HepG2 (cell line): ENCODE measurements around the gene AFG1L. TPM values are rescaled to one million over a fixed set of nuclear protein-coding genes. Genes with fewer than 3 reads are reported as not detected.

Source experiments
- E2F2 ChIP-seq: sonication (generic); formaldehyde crosslinking; IDR thresholded peaks from 2 replicates; pipeline ENCODE4 v1.4.0; 2020; ENCODE audit warnings: missing genetic modification reagents, borderline replicate concordance
- KAT7 ChIP-seq: IDR thresholded peaks from 2 replicates; pipeline ENCODE4 v1.6.1; 2018; ENCODE audit warnings: borderline replicate concordance, missing compliant biosample characterization
- MAF1 ChIP-seq: sonication (generic); formaldehyde crosslinking; IDR thresholded peaks from 2 replicates; pipeline ENCODE4 v1.5.0; 2020; ENCODE audit warnings: missing genetic modification reagents, borderline replicate concordance
- NR0B2 ChIP-seq: sonication (generic); formaldehyde crosslinking; IDR thresholded peaks from 2 replicates; pipeline ENCODE4 v1.4.0; 2020; ENCODE audit warnings: mild to moderate bottlenecking, missing genetic modification reagents
- RBAK ChIP-seq: sonication (generic); formaldehyde crosslinking; IDR thresholded peaks from 2 replicates; pipeline ENCODE4 v1.5.1; 2020; ENCODE audit warnings: mild to moderate bottlenecking, missing genetic modification reagents
- SATB2 ChIP-seq: sonication (generic); formaldehyde crosslinking; IDR thresholded peaks from 2 replicates; pipeline ENCODE4 v1.5.0; 2020; ENCODE audit warnings: missing genetic modification reagents
- SKI ChIP-seq: fragments of 450-650 bp; IDR thresholded peaks from one replicate; pipeline ENCODE4 v1.6.1; 2018; ENCODE audit warnings: mild to moderate bottlenecking; ENCODE audit not compliant: partially characterized antibody
- SOX13 ChIP-seq, 3 experiments: fragments of 450-650 bp in 1 of 3; sonication (generic) in 1 of 3; formaldehyde crosslinking in 1 of 3; IDR thresholded peaks in 2 of 3; conservative IDR thresholded peaks in 1 of 3; 2 replicates each; pipeline versions ENCODE4 v1.5.0 to v1.6.1; 2016 to 2020; ENCODE audit warnings: antibody characterized with exemption in 1 of 3, mild to moderate bottlenecking in 1 of 3, missing compliant biosample characterization in 1 of 3, missing genetic modification reagents in 1 of 3, moderate library complexity in 1 of 3
- TFAP4 ChIP-seq: sonication (generic); IDR thresholded peaks from 2 replicates; pipeline ENCODE4 v1.6.1; 2016; ENCODE audit warnings: low read depth, borderline replicate concordance
- XBP1 ChIP-seq: sonication (generic); formaldehyde crosslinking; IDR thresholded peaks from 2 replicates; pipeline ENCODE4 v1.5.0; 2020; ENCODE audit warnings: missing genetic modification reagents
- ZBTB2 ChIP-seq: sonication (generic); formaldehyde crosslinking; IDR thresholded peaks from 2 replicates; pipeline ENCODE4 v1.8.0; 2022; ENCODE audit warnings: low read depth, missing genetic modification reagents
- ZBTB8A ChIP-seq: sonication (generic); formaldehyde crosslinking; IDR thresholded peaks from 2 replicates; pipeline ENCODE4 v1.4.0; 2020; ENCODE audit warnings: mild to moderate bottlenecking, low read depth, missing genetic modification reagents, borderline replicate concordance
- ZHX2 ChIP-seq, 2 experiments: sonication (generic) in 1 of 2; formaldehyde crosslinking in 1 of 2; IDR thresholded peaks; 2 replicates each; pipeline versions ENCODE4 v1.6.1 to v1.9.0; 2014 to 2022; ENCODE audit warnings: antibody characterized with exemption in 1 of 2, borderline replicate concordance in 1 of 2, inconsistent platforms in 1 of 2, low read depth in 1 of 2, missing genetic modification reagents in 1 of 2
- ZNF33B ChIP-seq: sonication (generic); formaldehyde crosslinking; IDR thresholded peaks from 2 replicates; pipeline ENCODE4 v1.5.1; 2020; ENCODE audit warnings: mild to moderate bottlenecking, missing genetic modification reagents
- ZNF496 ChIP-seq: sonication (generic); formaldehyde crosslinking; IDR thresholded peaks from 2 replicates; pipeline ENCODE4 v1.8.1; 2023; ENCODE audit warnings: mild to moderate bottlenecking, moderate library complexity, missing genetic modification reagents; ENCODE audit not compliant: insufficient replicate concordance
- ZNF772 ChIP-seq: sonication (generic); formaldehyde crosslinking; IDR thresholded peaks from 2 replicates; pipeline ENCODE4 v1.5.0; 2020; ENCODE audit warnings: mild to moderate bottlenecking, missing genetic modification reagents
- polyA plus RNA-seq, 8 experiments: library from polyadenylated mRNA; depleted of rRNA in 3 of 8; stranded (reverse) in 7 of 8; unstranded in 1 of 8; fragments of >200 nt; fragmentation: Illumina TruSeq in 4 of 8; extraction: Trizol in 4 of 8; gene quantifications; 2 replicates each; pipeline versions ENCODE4 v1.2.1 to v1.2.3, GENCODE V29; 2011 to 2016; ENCODE audit warnings: low read depth in 4 of 8, missing spikeins in 1 of 8, mixed read lengths in 1 of 8; ENCODE audit not compliant: insufficient read depth in 1 of 8
- total RNA-seq, 5 experiments: library from RNA; depleted of rRNA; stranded (reverse); fragments of >200 nt; fragmentation: Illumina TruSeq; extraction: Trizol; gene quantifications; 2 replicates each; pipeline ENCODE4 v1.2.3, GENCODE V29; 2016; ENCODE audit warnings: low read depth in 1 of 5

The AFG1L gene
- total and polyA plus RNA-seq, 2 of the 13 experiments (the other 11 are each of a cell fraction or from before 2014, with no cell fraction given), result 3.1 to 14.0 TPM

GRCh38 chr6:108294727-108295625, at the start of gene AFG1L (continued):
- TF ChIP-seq ZHX2 (IDR thresholded peaks at IDR 0.05; ENCODE audit: low read depth) (peak; percentile 48; the same call in 1 of the 2 replicates), ZHX2 (CRISPR knock-in tag; IDR thresholded peaks at IDR 0.05; ENCODE audit: borderline replicate concordance) (no peak; the same call in 1 of the 2 replicates), ZNF772 (CRISPR knock-in tag) (peak; percentile 68; the same call in 1 of the 2 replicates), ZBTB8A (CRISPR knock-in tag) (no peak), ZNF496 (CRISPR knock-in tag) (no peak), ZNF33B (CRISPR knock-in tag) (no peak), RBAK (CRISPR knock-in tag) (no peak), KAT7 (CRISPR knock-in tag) (peak; percentile 24; the same call in 1 of the 2 replicates), XBP1 (CRISPR knock-in tag) (peak; percentile 14; the same call in 1 of the 2 replicates), MAF1 (CRISPR knock-in tag) (0 out of 2 replicates have a peak, but pooled peaks have one; percentile 54), SKI (no peak), NR0B2 (peak; percentile 79), SATB2 (CRISPR knock-in tag) (peak; percentile 52; the same call in 1 of the 2 replicates), SOX13 (IDR thresholded peaks at IDR 0.05) (no peak), SOX13 (CRISPR knock-in tag; conservative IDR thresholded peaks at IDR 0.05 in 1 of 2, IDR thresholded peaks at IDR 0.05 in 1 of 2) (peak in 1 of 2 experiments; percentile 53; a peak in 1 of 4 replicates), TFAP4 (peak; percentile 61; the same call in 1 of the 2 replicates), E2F2 (peak; percentile 35; the same call in 1 of the 2 replicates), ZBTB2 (CRISPR knock-in tag) (peak; percentile 47)
